ENCODE measurements around the gene P3R3URF.

Gene P3R3URF

DNA sequence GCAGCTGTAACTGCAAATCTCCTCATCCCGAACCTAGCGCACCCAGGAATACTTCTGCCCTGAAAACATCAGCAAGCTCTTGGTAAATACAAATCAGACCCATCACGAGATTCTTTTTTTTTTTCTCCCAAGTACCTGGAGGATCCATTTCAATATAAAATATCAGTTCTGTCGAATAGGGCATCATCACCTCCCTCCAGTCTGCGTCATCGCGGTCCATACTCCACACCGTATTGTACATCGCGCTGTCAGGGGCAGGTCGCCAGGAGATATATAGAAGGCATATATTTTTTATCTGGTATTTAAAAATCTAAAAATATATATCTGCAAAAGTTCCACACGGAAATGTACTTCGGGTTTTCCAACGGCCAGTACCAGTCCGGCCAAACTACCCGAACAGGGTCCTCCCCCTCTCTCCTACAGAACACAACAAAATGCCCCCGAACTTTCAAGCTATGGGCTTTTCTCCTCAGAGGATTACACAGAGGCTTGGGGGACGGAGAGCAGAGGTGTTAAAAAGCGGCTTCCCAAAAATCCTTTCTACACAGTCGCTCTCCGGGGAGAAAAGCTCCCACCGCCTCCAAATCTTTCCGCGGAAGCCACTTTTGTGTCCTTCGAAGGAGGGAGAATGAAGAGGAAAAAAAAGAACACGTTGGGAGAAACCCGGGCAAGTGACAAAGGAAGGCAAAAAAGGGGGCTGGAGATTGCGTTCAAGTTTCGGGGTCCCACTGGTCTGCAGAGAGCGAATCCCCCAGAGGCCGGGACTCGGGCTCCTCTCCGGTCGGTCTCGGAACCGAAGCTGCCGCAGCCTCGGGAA lies 44.4 kb downstream of the P3R3URF start:
- DNase-seq (ENCODE audit: low spot score) = no peak

DNA sequence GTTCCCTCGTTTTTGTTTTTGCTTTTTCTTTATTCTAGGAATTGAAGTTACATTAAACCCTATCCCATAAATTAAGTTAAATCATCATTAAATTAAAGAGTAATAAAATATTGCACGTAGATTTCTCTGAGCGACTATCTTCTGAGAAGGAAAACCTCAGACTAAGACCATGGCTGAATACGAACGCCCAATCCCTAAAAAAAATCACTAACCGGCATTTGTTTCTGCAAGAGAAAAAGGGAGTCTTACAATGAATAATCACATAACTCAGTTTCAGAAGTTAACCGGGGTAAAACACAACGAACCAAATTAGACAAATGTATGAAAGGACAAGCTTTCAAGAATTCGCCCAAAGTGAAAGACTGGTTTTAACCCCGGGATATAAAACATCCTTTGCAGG lies 45.2 kb downstream of the P3R3URF start:
- no peak for DNase-seq (ENCODE audit: low spot score)

DNA sequence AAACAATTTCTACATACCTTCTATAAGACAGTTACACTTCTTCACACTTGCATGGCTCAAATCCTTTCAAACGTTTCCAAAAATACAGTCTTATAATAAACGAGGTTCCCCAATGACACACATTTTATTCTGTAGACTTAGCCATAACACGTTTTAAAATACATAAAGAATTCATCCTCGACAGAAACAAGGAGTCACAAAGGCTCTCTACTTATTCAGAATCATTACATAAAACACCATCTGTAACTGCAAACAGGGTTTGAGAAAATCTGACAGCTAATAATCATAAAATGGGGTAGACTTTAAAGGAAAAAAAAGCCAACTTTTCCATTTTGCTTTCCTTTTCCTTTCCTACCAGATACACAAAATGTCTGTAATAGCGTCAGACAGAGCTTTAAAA lies 45.7 kb downstream of the P3R3URF start:
- no peak for DNase-seq (ENCODE audit: low spot score)

DNA sequence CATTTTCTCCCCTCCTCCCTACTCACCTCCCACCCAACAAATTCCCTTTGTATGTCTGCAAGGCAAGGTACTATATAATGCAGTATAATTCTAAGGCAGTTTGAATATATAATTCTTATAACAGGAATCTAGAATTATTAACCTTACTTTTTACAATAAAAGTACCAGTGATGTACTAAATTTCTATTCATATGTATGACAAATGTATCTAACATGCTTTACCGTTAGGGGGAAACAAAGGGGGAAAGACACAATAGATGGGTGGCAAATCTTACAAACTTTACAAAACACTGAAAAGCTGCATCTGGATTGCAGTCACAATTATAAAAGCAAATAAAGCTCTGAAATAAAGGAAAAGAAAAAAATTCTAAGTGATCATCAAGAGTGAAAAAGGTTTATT lies 46.2 kb downstream of the P3R3URF start:
- no peak for DNase-seq (ENCODE audit: low spot score)

DNA sequence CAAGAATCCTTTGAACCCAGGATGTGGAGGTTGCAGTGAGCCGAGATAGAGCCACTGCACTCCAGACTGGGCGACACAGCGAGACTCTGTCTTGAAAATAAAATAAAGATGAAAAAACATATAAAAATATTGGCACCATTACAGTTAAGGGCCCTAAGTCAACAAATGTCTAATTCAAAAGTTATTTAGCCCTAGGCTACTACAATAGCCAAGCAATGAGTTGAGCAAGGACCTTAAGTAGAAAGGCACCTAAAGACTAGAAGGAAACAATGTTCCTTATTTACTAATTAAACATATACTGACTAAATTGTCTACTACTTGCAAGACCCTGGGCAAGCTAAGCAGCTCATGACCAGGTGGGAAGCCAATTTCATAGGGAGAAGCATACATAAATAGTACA lies 47.9 kb downstream of the P3R3URF start:
- DNase-seq (ENCODE audit: low spot score) = no peak

All from HuH-7.5 (cell line).